Activated T-cell treated with anti-CD3 and anti-CD28 coated beads for 24 hours (primary cell): ENCODE data around the gene CABS1.

Source experiments
- DNase-seq: peaks from one replicate; pipeline ENCODE4 v3.0.0-alpha.2; 2020; ENCODE audit warnings: low read depth

CABS1 gene

DNA sequence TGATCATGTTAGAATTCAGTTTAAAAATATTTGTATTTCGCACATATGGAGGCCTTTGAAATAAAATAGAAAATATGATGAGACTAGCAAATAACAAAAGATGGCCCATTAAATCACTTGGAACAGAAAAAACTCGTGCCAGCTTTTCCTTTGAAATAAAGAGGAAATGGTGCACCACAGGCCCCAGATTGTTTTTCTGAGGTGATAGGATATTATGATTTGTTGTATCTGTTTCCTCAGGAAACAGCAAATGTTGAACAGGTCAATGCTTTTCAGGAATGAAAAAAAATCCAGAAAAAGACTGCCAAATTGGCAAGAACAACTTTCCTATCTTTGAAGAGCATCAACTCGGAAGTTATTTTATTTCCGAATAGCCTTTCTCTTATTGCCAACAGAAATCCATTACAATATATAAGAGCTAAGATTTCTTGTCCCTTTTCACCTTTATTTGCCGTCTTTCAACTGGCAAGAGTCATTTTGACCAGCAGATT is 48.0 kb downstream of the CABS1 start, which contains the start of gene SMR3B:
TSS of gene SMR3B (plus strand) at position 441 of the 491 bp plus-strand sequence. CDS start 1,380 bp downstream, outside the sequence.
- DNase-seq = no peak
